Putamen (tissue), 1 donor: ENCODE data around the gene AQP12A.

ENCODE experiments used
- DNase-seq: peaks from one replicate; pipeline ENCODE4 v3.0.0-alpha.2; 2016; ENCODE audit warnings: low spot score

Gene AQP12A

GRCh38 chr2:240723851-240724250 is 32.2 kb downstream of the AQP12A start:
- no peak for DNase-seq

DNA sequence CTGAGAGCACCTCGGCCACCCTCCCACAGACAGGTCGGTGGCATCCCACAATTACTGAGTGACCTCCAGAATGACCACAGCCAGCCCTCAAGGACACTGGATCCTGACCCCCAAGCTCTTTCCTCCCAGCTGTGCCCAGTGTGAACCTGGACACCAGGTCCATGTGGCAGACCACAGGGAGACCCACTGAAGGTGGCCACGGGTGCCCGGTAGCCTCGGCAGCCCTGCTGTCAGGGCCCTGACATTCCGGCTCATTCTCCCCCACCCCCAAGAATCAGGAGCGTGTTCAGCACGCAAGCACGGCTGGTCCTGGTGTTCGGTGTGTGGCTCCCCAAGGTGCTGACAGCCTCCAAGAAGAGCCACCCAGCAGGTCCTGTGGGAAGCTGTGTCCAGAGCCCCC is 32.8 kb downstream of the AQP12A start:
- no peak for DNase-seq

- no peak for DNase-seq
Measured at GRCh38 chr2:240725266-240725665, 33.6 kb downstream of the AQP12A start.

GRCh38 chr2:240725671-240726070 is 34.0 kb downstream of the AQP12A start:
- no peak for DNase-seq

DNA sequence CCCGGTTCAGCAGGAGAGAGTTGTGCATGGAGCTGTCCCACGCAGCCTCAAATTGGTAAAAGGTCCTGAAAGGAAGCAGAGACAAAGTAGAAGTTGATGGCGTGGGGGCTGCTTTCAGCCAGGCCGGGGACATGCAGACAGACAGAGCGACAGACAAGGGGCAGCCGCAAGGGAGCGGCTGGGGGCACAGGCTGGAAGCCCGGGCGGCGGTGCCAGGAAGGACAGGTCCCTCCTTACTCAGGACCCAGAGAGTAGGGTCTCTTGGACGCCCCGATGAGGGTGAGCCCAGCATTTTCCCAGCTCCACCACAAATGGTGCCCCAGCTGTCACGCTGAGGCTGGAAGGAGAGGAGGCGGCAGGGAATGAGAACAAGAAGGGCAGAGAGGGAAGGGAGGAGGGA is 35.2 kb downstream of the AQP12A start:
- DNase-seq = no peak

- no peak for DNase-seq
Measured at GRCh38 chr2:240727439-240727838, 35.8 kb downstream of the AQP12A start.

DNA sequence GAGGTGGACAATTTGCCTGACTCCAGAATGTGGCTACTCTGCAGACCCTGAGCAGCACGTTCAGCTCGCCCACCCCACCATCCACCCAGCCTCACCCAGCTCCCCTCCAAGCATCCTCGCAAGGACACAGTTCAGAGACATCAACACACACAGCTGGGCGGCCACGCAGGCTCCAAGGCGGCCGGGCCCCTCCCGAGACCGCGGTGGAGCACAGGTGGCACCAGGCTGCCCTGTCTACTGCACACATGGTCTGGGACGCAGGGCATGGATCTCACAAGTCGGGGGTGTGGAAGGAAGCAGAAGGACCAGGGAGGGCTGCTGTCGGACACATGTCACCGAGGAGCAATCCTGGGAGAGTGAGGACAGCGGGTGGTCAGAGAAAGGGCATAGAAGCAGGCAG is 36.2 kb downstream of the AQP12A start:
- DNase-seq = no peak

GRCh38 chr2:240728361-240728760 is 36.7 kb downstream of the AQP12A start:
- DNase-seq = no peak

DNA sequence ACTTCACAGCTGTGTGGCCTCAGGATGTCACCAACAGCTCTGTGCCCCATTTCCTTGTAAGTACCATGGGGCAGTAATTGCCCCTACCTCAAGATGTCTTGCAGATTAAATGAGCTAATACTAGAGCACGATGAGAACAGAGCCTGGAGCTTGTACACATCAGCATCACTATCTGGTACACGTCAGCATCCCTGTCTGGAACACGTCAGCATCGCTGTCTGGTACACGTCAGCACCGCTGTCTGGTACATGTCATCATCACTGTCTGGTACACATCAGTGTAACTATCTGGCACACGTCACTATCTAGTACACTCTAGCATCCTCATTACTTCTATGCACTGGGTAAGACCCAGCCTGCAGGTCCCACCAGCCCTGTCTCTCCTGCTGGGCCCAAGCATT is 37.2 kb downstream of the AQP12A start:
- no peak for DNase-seq

DNA sequence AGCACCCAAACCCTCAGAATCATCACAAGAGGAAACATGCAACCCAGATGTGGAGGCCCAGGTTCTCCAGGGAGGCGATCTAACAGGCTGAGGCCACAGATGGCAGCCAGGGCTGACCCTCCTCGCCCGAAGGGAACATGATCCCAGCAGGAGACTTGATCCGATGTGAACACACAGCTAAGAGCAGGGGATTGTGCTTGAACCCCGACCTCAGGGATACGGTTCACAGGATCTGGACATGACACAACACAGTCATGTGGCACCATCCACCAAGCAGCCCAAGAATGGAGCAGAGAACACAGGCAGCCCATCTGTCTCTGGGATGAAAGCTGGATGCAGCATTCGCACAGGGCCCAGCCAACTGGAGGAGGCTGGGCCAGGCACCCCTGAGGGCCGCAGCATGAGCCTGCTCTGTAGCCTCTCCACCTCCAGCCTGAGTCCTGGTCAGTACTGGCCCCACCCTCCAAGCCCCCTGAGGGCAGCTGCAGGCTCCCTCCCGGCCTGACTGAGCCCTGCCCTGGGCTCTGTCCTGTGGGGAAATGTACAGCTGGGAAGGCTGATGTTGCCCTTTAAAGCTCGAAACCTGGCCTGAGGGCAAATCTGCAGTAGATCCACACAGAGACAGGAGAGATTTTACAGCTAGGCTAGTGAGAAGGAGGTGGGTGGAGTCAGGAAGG is 39.0 kb downstream of the AQP12A start:
- no peak for DNase-seq

DNA sequence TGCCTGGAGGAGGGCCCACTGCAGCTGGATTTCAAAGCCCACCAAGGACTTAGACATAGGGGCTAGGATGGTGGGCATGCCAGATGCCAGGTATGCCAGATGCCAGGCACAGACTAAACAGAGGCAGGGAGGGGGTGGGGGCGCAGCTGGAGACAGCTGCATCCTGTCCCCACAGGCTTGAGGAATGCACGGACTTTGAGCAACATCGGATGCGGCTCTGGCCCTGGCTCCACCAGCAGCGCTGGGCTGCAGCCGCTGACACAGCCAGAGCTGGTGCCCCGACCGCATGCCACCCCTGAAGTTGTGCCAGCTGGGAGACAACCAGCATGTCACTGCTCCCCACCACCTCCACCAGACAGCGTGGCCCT is 39.5 kb downstream of the AQP12A start:
- DNase-seq = no peak

GRCh38 chr2:240732184-240732583 is 40.5 kb downstream of the AQP12A start:
- no peak for DNase-seq

DNA sequence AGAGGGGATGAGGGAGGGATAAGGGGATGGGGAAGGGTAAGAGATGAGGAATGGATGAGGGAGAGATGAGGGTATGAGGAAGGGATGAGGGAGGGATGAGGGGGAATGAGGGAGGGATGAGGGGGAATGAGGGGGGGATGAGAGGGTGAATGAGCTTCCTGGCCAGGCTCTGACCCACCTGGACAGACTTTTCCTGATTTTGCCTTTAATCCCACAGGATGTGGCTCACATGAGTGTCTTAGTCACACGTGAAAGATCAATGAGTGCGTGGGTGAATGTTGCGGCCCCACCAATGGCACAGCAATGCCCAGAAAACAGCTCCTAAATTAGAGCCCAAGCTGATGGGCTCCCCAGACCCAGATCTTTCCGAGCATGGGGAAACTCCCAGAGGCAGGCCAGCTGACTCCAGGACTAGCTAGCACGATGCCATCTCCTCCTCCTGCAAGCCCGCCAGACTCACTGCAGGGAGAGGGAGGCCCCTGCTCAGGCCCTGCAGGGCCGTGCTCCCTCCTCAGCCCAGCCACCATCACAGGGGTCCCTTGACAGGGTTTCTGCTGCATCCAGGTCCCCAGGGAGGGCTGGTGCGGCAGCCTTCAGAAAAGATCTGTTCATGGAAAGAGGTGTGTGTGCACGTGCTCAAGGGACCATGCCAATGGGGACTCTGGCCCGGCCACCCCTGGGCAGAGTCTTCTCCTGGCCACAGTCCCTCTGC is 41.4 kb downstream of the AQP12A start:
- no peak for DNase-seq

- DNase-seq = no peak
Measured at GRCh38 chr2:240733803-240734495, 42.3 kb downstream of the AQP12A start.

DNA sequence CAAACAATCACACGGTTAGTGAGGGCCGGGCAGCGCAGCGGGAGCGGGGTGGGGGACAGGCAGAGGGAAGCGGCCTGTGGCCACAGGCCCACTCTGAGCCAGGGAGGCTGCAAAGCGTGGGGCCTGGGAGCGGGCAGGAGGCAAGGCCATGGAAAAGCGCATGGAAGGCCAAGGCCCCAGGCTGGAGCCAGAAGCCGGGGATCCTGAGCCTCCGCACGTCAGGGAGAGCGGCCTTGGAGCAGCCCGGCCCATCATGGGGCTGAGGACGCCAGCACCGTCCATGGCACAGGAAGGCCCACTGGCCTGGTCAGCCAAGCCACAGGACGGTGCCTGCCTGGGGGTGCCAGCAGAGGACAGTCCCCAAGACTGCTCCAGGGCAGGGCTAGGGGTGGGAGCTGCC is 43.1 kb downstream of the AQP12A start:
- DNase-seq = no peak

DNA sequence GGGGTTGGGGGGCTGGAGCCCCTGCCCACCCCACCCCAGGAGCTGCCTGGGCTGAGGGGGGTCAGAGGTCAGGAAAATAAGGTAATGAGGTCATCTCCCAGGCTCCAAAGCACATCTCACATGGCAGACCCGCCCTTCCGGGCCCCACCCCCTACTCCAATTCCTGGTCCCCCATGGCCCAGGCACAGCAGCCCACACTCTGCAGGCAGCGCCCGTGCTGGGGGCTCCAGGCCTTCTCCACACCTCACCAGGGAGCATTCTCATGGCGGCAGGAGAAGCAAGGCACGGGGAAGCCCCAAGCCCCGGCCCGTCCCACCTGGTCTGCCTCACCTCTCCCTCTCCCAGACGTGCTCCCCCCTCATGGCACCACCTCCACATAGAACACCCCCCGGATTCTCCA is 43.8 kb downstream of the AQP12A start:
- no peak for DNase-seq

- DNase-seq = no peak
Measured at GRCh38 chr2:240736281-240737250, 44.9 kb downstream of the AQP12A start.

DNA sequence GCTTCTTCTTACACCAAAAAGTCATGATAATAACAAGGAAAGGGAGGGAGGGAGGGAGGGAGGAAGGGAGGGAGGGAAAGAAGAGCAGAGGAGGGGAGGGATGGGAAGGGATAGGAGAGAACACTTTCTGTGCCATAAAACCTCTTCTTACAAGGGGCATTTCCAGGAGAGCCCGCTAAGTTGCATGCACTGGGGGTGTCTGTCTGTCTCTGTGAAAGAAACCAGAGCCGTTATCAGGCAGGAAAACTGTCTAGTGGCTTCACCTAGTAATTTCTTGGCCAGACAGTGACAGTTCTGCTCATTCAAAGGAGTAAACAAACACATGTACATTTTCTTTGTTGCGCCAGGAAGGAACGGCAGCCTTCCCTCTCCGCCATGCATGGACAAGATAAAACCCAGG is 45.8 kb downstream of the AQP12A start:
- no peak for DNase-seq

GRCh38 chr2:240737958-240738357 is 46.3 kb downstream of the AQP12A start:
- no peak for DNase-seq

DNA sequence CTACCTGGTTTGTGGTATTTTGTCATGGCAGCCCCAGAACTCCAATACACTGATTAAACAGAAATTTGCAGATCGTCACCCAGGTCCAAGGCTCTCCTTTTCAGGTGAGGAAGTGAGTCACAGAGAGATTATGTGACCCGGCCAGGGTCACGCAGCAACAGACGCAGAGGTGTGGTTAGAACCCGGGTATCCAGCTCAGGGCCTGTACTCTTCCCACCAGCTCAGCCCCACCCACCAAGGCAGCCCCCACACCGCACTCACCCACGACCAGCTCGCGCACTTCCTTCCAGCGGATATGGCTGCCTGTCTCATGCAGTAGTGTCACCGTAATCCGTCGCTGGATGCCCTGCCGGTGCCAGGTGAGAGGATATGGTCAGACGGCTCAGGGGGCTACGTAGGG is 48.1 kb downstream of the AQP12A start:
- DNase-seq = no peak

GRCh38 chr2:240741091-240741490 is 49.4 kb downstream of the AQP12A start:
- no peak for DNase-seq

GRCh38 chr2:240742602-240743095 is 51.0 kb downstream of the AQP12A start:
- no peak for DNase-seq
